Measurements from ENCODE around the gene TNRC18. TPM values are rescaled to one million over a fixed set of nuclear protein-coding genes. Genes with fewer than 3 reads are reported as not detected.

TNRC18 gene
- total and polyA plus RNA-seq, 9 of the 15 experiments (the other 6 are each of a cell fraction or from before 2014, with no cell fraction given): 0.03 to 43.2 (median 18.0) TPM

DNA sequence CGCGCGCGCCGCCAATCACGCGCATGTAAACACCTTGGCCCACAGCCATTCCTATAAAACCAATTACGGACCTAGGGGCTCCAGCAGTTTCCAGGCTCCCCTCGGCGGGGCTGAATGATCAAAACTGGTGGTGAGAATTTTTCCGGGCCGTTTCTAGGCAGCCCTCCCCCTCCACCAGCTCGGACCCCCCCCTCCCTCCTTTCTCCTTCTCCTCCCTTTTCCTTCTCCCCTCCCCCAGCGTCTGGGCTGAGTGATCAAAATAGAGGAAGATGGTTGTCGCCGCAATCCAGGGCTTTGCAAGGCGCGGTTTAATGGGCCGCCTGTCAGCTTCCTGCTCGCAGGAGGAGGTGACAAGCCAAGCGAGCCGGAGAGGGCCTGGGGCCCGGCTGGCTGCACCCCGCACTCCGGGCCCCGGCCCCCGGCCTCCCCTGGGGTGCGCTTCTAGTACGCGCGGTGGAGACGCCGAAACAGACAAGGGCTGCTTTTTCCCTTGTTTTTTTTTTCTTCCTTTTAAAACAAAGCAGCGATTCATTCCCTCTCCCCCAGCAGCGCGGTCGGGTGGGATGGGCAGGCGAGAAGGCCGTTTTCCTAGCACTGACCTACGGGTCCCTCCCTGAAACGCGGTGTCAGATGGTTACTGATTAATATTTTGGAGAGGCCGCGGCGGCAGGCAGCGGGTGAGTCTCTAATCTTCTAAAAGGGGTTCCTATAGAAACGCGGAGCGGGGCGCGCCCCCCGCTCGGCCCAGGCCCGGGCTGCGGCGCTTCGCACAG, 528 bp upstream of the TNRC18 start:
- Histone ChIP-seq H2AFZ (ENCODE audit: low read depth, low read length) (peak overlapping the region; percentile 35), H3K4me3 (peak overlapping the region; percentile 78), H3K4me1 (replicated peaks in 1 of 2; ENCODE audit: control insufficient read depth in 2 of 2, insufficient read depth in 2 of 2, low read length in 2 of 2) (peaks cover 30 to 87% of the 10 kb centered on the region in 2 experiments), H3K27ac (ENCODE audit: extremely low read depth, low read depth, low read length) (peak overlapping the region; percentile 98), H3K9me1 (ENCODE audit: control insufficient read depth, insufficient read depth, low read length) (no peaks in the 10 kb centered on the region), H4K20me1 (replicated peaks; ENCODE audit: control insufficient read depth, insufficient read depth, low read length) (no peaks in the 10 kb centered on the region), H3K4me2 (ENCODE audit: insufficient read depth, low read length) (peak overlapping the region; percentile 83), H3K9ac (ENCODE audit: insufficient read depth in 1 of 2, low read depth in 2 of 2, low read length in 2 of 2) (peak overlapping the region; percentile 94 to 96), H3K27me3 (ENCODE audit: control insufficient read depth in 2 of 2, insufficient read depth in 2 of 2, low read length in 2 of 2) (no peaks in the 10 kb centered on the region), H3K9me3 (replicated peaks; ENCODE audit: control insufficient read depth, insufficient read depth, low read depth, low read length) (no peaks in the 10 kb centered on the region), H3K79me2 (ENCODE audit: control insufficient read depth, insufficient read depth, low read length) (peaks cover 88% of the 10 kb centered on the region), H3K36me3 (ENCODE audit: control insufficient read depth, insufficient read depth, low read length) (peaks cover 6% of the 10 kb centered on the region; the same call in 1 of the 3 replicates)
- BruUV-seq (replicated peaks): no TSS peak
- peak; percentile 27 for ATAC-seq
- CTCF ChIA-PET (ENCODE audit: low intra/inter-chr PET ratio): interaction anchor here (0.6 kb wide), 2 partner anchors 284 to 585 kb away, joined by 3 to 6 read pairs; partner anchors contain the start of gene AIMP2
- peak; percentile 92 for FAIRE-seq
- under 1% methylated on average over 41 of the region's 57 CpGs for WGBS (ENCODE audit: insufficient coverage, low coverage, missing lambda C conversion rate)
- in situ Hi-C loops (cut with MboI): no loop called here
- POLR2A ChIA-PET: interaction anchor here (0.6 to 2.7 kb wide), 13 partner anchors 11 to 675 kb away, joined by 3 to 9 read pairs (median 4); no protein-coding TSS in a partner anchor
- intact Hi-C loops (cut with micrococcal nuclease): loop anchor here (2.0 kb wide), 1 partner anchor 33 kb away; no protein-coding TSS in a partner anchor
- DNase-seq (ENCODE audit: extremely low read depth in 1 of 4, low spot score in 3 of 4): peak; percentile 36 to 99 (median 42)
- TF ChIP-seq MBD2 (IDR thresholded peaks at IDR 0.05; ENCODE audit: borderline replicate concordance, low read depth): 0 out of 2 replicates have a peak, but pooled peaks have one; percentile 15
- no peak for TF ChIP-seq ELF2 (CRISPR knock-in tag; IDR thresholded peaks at IDR 0.05)
- TF ChIP-seq, protein P1, sequence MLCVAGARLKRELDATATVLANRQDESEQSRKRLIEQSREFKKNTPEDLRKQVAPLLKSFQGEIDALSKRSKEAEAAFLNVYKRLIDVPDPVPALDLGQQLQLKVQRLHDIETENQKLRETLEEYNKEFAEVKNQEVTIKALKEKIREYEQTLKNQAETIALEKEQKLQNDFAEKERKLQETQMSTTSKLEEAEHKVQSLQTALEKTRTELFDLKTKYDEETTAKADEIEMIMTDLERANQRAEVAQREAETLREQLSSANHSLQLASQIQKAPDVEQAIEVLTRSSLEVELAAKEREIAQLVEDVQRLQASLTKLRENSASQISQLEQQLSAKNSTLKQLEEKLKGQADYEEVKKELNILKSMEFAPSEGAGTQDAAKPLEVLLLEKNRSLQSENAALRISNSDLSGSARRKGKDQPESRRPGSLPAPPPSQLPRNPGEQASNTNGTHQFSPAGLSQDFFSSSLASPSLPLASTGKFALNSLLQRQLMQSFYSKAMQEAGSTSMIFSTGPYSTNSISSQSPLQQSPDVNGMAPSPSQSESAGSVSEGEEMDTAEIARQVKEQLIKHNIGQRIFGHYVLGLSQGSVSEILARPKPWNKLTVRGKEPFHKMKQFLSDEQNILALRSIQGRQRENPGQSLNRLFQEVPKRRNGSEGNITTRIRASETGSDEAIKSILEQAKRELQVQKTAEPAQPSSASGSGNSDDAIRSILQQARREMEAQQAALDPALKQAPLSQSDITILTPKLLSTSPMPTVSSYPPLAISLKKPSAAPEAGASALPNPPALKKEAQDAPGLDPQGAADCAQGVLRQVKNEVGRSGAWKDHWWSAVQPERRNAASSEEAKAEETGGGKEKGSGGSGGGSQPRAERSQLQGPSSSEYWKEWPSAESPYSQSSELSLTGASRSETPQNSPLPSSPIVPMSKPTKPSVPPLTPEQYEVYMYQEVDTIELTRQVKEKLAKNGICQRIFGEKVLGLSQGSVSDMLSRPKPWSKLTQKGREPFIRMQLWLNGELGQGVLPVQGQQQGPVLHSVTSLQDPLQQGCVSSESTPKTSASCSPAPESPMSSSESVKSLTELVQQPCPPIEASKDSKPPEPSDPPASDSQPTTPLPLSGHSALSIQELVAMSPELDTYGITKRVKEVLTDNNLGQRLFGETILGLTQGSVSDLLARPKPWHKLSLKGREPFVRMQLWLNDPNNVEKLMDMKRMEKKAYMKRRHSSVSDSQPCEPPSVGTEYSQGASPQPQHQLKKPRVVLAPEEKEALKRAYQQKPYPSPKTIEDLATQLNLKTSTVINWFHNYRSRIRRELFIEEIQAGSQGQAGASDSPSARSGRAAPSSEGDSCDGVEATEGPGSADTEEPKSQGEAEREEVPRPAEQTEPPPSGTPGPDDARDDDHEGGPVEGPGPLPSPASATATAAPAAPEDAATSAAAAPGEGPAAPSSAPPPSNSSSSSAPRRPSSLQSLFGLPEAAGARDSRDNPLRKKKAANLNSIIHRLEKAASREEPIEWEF (CRISPR knock-in tag; IDR thresholded peaks at IDR 0.05): no peak
- TF ChIP-seq SP2 (IDR thresholded peaks at IDR 0.05; ENCODE audit: extremely low read depth, low read depth, low read length, poor library complexity, severe bottlenecking): peak; percentile 55
- TF ChIP-seq SRSF7 (optimal IDR thresholded peaks at IDR 0.05; ENCODE audit: low read depth, low read length): no peak
- TF ChIP-seq, protein P2, sequence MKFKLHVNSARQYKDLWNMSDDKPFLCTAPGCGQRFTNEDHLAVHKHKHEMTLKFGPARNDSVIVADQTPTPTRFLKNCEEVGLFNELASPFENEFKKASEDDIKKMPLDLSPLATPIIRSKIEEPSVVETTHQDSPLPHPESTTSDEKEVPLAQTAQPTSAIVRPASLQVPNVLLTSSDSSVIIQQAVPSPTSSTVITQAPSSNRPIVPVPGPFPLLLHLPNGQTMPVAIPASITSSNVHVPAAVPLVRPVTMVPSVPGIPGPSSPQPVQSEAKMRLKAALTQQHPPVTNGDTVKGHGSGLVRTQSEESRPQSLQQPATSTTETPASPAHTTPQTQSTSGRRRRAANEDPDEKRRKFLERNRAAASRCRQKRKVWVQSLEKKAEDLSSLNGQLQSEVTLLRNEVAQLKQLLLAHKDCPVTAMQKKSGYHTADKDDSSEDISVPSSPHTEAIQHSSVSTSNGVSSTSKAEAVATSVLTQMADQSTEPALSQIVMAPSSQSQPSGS (CRISPR knock-in tag; IDR thresholded peaks at IDR 0.05): no peak
- TF ChIP-seq DIDO1 (tag; IDR thresholded peaks at IDR 0.05; ENCODE audit: low read depth): no peak
- TF ChIP-seq BDP1 (IDR thresholded peaks at IDR 0.05; ENCODE audit: insufficient read depth, insufficient read length): no peak
- no peak for TF ChIP-seq LARP7 (IDR thresholded peaks at IDR 0.05)
- TF ChIP-seq, protein P3, sequence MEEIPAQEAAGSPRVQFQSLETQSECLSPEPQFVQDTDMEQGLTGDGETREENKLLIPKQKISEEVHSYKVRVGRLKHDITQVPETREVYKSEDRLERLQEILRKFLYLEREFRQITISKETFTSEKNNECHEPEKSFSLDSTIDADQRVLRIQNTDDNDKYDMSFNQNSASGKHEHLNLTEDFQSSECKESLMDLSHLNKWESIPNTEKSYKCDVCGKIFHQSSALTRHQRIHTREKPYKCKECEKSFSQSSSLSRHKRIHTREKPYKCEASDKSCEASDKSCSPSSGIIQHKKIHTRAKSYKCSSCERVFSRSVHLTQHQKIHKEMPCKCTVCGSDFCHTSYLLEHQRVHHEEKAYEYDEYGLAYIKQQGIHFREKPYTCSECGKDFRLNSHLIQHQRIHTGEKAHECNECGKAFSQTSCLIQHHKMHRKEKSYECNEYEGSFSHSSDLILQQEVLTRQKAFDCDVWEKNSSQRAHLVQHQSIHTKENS (CRISPR knock-in tag; IDR thresholded peaks at IDR 0.05): no peak
- peak; percentile 71 for TF ChIP-seq SMAD4 (CRISPR knock-in tag; conservative IDR thresholded peaks at IDR 0.05)
- TF ChIP-seq TAF7 (tag; IDR thresholded peaks at IDR 0.05): peak; percentile 72
- TF ChIP-seq STAT5B (CRISPR knock-in tag; IDR thresholded peaks at IDR 0.05): no peak
- no peak for TF ChIP-seq CHD1 (IDR thresholded peaks at IDR 0.05; ENCODE audit: low read length)
